H9 (cell line): ENCODE measurements around the gene PRSS22. TPM values are rescaled to one million over a fixed set of nuclear protein-coding genes. Genes with fewer than 3 reads are reported as not detected.

Experiments used
- DNase-seq: peaks from one replicate; pipeline ENCODE4 v3.0.0-alpha.2; 2017
- H2AFZ ChIP-seq: one replicate; pipeline ENCODE4 v1.6.1; 2013; ENCODE audit warnings: mild to moderate bottlenecking, low read length, control low read depth, moderate library complexity
- H2AK5ac ChIP-seq: 2 replicates; pipeline ENCODE4 v1.6.1; 2013; ENCODE audit warnings: low read length, control low read depth, mixed read lengths; ENCODE audit not compliant: insufficient read length
- H2BK120ac ChIP-seq: one replicate; pipeline ENCODE4 v1.6.1; 2013; ENCODE audit warnings: low read depth, mild to moderate bottlenecking, low read length, control low read depth, inconsistent platforms; ENCODE audit not compliant: poor library complexity, severe bottlenecking
- H2BK12ac ChIP-seq: 2 replicates; pipeline ENCODE4 v1.6.1; 2013; ENCODE audit warnings: low read length, control low read depth, mixed read lengths, low read depth; ENCODE audit not compliant: insufficient read length
- H2BK15ac ChIP-seq: 2 replicates; pipeline ENCODE4 v1.6.1; 2013; ENCODE audit warnings: low read depth, low read length, control low read depth
- H2BK20ac ChIP-seq: one replicate; pipeline ENCODE4 v1.6.1; 2013; ENCODE audit warnings: low read depth, mild to moderate bottlenecking, low read length, control low read depth, inconsistent platforms; ENCODE audit not compliant: poor library complexity, severe bottlenecking
- H2BK5ac ChIP-seq: 2 replicates; pipeline ENCODE4 v1.6.1; 2013; ENCODE audit warnings: low read length, control low read depth, mixed read lengths; ENCODE audit not compliant: insufficient read length
- H3K14ac ChIP-seq: 2 replicates; pipeline ENCODE4 v1.6.1; 2013; ENCODE audit warnings: low read length, control low read depth; ENCODE audit not compliant: insufficient read depth
- H3K18ac ChIP-seq: 2 replicates; pipeline ENCODE4 v1.6.1; 2013; ENCODE audit warnings: low read depth, mild to moderate bottlenecking, mixed read lengths, low read length, control low read depth; ENCODE audit not compliant: insufficient read length
- H3K23ac ChIP-seq: 2 replicates; pipeline ENCODE4 v1.6.1; 2013; ENCODE audit warnings: low read length, control low read depth, mixed read lengths, low read depth; ENCODE audit not compliant: insufficient read length
- H3K23me2 ChIP-seq: 2 replicates; pipeline ENCODE4 v1.6.1; 2013; ENCODE audit warnings: low read depth, mild to moderate bottlenecking, mixed read lengths, low read length, control low read depth; ENCODE audit not compliant: insufficient read length, poor library complexity, severe bottlenecking
- H3K27ac ChIP-seq: 2 replicates; pipeline ENCODE4 v1.5.1; 2013; ENCODE audit warnings: low read length, control low read depth, mixed read lengths, low read depth; ENCODE audit not compliant: insufficient read length
- H3K27me3 ChIP-seq: 2 replicates; pipeline ENCODE4 v1.6.1; 2013; ENCODE audit warnings: low read length, control low read depth, inconsistent platforms; ENCODE audit not compliant: insufficient read depth
- H3K4ac ChIP-seq: 2 replicates; pipeline ENCODE4 v1.6.1; 2013; ENCODE audit warnings: low read depth, mild to moderate bottlenecking, control low read depth, inconsistent platforms, low read length, moderate library complexity
- H3K4me1 ChIP-seq: 2 replicates; pipeline ENCODE4 v1.6.1; 2013; ENCODE audit warnings: low read length, control low read depth, inconsistent platforms; ENCODE audit not compliant: insufficient read depth
- H3K4me2 ChIP-seq: 2 replicates; pipeline ENCODE4 v1.6.1; 2013; ENCODE audit warnings: low read length, control low read depth, mixed read lengths; ENCODE audit not compliant: insufficient read length, insufficient read depth
- H3K56ac ChIP-seq: 2 replicates; pipeline ENCODE4 v1.6.1; 2013; ENCODE audit warnings: low read depth, mild to moderate bottlenecking, mixed read lengths, low read length, control low read depth; ENCODE audit not compliant: insufficient read length
- H3K79me1 ChIP-seq: 2 replicates; pipeline ENCODE4 v1.6.1; 2013; ENCODE audit warnings: low read depth, mild to moderate bottlenecking, moderate library complexity, low read length, control low read depth, inconsistent platforms; ENCODE audit not compliant: insufficient read depth, poor library complexity, severe bottlenecking
- H3K79me2 ChIP-seq: 2 replicates; pipeline ENCODE4 v1.6.1; 2013; ENCODE audit warnings: low read length, control low read depth, inconsistent platforms; ENCODE audit not compliant: insufficient read depth
- H3K9ac ChIP-seq: 2 replicates; pipeline ENCODE4 v1.6.1; 2013; ENCODE audit warnings: low read length, control low read depth, mixed read lengths; ENCODE audit not compliant: insufficient read length; ENCODE audit errors: extremely low read depth
- H3K9me3 ChIP-seq: one replicate; pipeline ENCODE4 v1.6.1; 2013; ENCODE audit warnings: low read depth, low read length, inconsistent platforms; ENCODE audit not compliant: control insufficient read depth
- H3T11ph ChIP-seq: one replicate; pipeline ENCODE4 v1.6.1; 2013; ENCODE audit warnings: mild to moderate bottlenecking, low read length, control low read depth, inconsistent platforms
- H4K20me1 ChIP-seq: one replicate; pipeline ENCODE4 v1.6.1; 2013; ENCODE audit not compliant: control insufficient read depth, insufficient read length, insufficient read depth
- H4K5ac ChIP-seq: 2 replicates; pipeline ENCODE4 v1.6.1; 2013; ENCODE audit warnings: low read depth, mild to moderate bottlenecking, mixed read lengths, low read length, control low read depth; ENCODE audit not compliant: insufficient read length
- H4K8ac ChIP-seq: replicated peaks from 2 replicates; pipeline ENCODE4 v1.6.1; 2013; ENCODE audit warnings: low read length, control low read depth, mixed read lengths, low read depth; ENCODE audit not compliant: insufficient read length
- H4K91ac ChIP-seq: 2 replicates; pipeline ENCODE4 v1.6.1; 2013; ENCODE audit warnings: low read depth, mild to moderate bottlenecking, moderate library complexity, mixed read lengths, low read length, control low read depth; ENCODE audit not compliant: insufficient read length
- H3K27ac Mint-ChIP-seq, 3 experiments: 2 replicates in 2 of 3; 3 replicates in 1 of 3; pipeline ENCODE4 v1.8.0; 2020 to 2021; ENCODE audit warnings: mixed read lengths in 3 of 3, mild to moderate bottlenecking in 1 of 3, moderate library complexity in 1 of 3
- H3K27me3 Mint-ChIP-seq: 2 replicates; pipeline ENCODE4 v1.8.0; 2021; ENCODE audit warnings: low read depth, mild to moderate bottlenecking, moderate library complexity, mixed read lengths
- H3K36me3 Mint-ChIP-seq, 3 experiments: 2 replicates in 2 of 3; 3 replicates in 1 of 3; pipeline ENCODE4 v1.8.0; 2020 to 2021; ENCODE audit warnings: low read depth in 3 of 3, mixed read lengths in 3 of 3; ENCODE audit not compliant: insufficient read depth in 1 of 3
- H3K4me1 Mint-ChIP-seq, 2 experiments: 2 replicates each; pipeline ENCODE4 v1.8.0; 2020; ENCODE audit warnings: mixed read lengths in 2 of 2
- H3K4me3 Mint-ChIP-seq, 2 experiments: 2 replicates in 1 of 2; 3 replicates in 1 of 2; pipeline ENCODE4 v1.8.0; 2020 to 2021; ENCODE audit warnings: mild to moderate bottlenecking in 2 of 2, mixed read lengths in 2 of 2, moderate library complexity in 1 of 2
- H3K9me3 Mint-ChIP-seq, 2 experiments: 2 replicates in 1 of 2; 3 replicates in 1 of 2; pipeline ENCODE4 v1.8.0; 2020; ENCODE audit warnings: mild to moderate bottlenecking in 2 of 2, mixed read lengths in 2 of 2, moderate library complexity in 1 of 2
- WGBS: extraction: QIAGEN DNeasy Blood & Tissue Kit; methylation state at CpG from one replicate; pipeline ENCODE4 v1.1.7; 2013; ENCODE audit warnings: missing lambda C conversion rate, low lambda C conversion rate, mixed read lengths; ENCODE audit not compliant: insufficient read length; ENCODE audit errors: extremely low coverage; 5-methylcytosine and 5-hydroxymethylcytosine counted together
- total RNA-seq: library from RNA; stranded (reverse); gene quantifications from 2 replicates; pipeline ENCODE4 v1.2.1, GENCODE V29; 2021
- TF ChIP-seq, protein P1 (sequence below): fragments of 200-600 bp; sonication (generic); conservative IDR thresholded peaks from 3 replicates; pipeline ENCODE4 v1.8.0; 2021; ENCODE audit warnings: antibody characterized with exemption, mild to moderate bottlenecking

The PRSS22 gene
- total RNA-seq, 1 experiment from 2014 or later = 1.9 TPM

DNA sequence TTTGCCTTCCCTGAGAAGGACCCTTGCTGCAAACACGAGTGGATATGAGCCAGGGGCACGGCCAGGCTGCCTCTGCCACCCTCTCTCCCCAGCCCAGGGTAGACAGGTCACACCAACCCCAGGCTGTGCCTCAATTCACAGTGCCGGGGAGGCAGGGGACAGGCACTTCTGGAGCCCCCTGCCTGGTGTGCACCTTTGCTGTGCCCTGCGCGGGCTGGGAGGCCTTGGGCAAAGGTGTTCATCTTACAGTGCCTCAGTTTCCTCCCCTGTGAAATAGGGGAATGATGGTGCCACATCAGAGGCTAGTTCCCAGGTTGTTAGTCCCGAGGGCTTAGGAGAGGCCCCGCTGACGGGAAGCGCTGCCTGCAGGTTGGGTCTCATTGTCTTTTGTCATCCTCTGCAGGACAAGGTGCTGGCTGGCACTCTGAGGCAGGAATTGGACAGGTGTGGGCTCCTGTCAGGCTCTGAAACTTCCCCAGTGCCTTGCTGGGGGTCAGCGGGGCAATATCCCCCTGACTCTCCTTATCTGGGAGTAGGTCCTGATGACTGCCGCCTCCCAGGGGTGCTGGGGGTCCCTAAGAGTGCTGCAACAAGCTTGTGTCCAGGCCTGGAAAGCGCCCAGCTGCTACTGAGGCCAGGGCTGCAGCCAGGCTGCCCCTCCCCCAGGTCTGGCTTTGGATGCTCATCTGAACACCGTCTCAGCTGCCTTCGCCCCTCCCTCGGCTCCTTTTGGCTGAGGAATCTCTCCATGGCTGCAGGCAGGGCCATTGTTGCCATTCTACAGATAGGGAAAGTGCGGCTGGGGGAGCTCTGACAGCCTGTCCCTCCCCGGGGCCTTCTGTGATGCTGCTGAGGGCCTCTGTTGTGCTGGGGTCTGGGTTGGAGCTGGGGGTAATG, 37.8 kb downstream of the PRSS22 start:
- H2AFZ ChIP-seq = no peak overlapping the region
- H3T11ph ChIP-seq = no peak overlapping the region
- no peak overlapping the region for H2AK5ac ChIP-seq
- no peaks in the 10 kb centered on the region for H3K9me3 Mint-ChIP-seq
- no peaks in the 10 kb centered on the region for H3K9me3 ChIP-seq
- H3K27me3 ChIP-seq = no peaks in the 10 kb centered on the region
- no peak overlapping the region for H2BK20ac ChIP-seq
- no peak overlapping the region for H3K27ac Mint-ChIP-seq
- H3K79me1 ChIP-seq = no peaks in the 10 kb centered on the region
- no peaks in the 10 kb centered on the region; a peak in 1 of 7 replicates for H3K36me3 Mint-ChIP-seq
- H2BK120ac ChIP-seq = no peak overlapping the region
- no peak overlapping the region for H3K18ac ChIP-seq
- no peak overlapping the region for H3K23ac ChIP-seq
- TF ChIP-seq, protein P1, sequence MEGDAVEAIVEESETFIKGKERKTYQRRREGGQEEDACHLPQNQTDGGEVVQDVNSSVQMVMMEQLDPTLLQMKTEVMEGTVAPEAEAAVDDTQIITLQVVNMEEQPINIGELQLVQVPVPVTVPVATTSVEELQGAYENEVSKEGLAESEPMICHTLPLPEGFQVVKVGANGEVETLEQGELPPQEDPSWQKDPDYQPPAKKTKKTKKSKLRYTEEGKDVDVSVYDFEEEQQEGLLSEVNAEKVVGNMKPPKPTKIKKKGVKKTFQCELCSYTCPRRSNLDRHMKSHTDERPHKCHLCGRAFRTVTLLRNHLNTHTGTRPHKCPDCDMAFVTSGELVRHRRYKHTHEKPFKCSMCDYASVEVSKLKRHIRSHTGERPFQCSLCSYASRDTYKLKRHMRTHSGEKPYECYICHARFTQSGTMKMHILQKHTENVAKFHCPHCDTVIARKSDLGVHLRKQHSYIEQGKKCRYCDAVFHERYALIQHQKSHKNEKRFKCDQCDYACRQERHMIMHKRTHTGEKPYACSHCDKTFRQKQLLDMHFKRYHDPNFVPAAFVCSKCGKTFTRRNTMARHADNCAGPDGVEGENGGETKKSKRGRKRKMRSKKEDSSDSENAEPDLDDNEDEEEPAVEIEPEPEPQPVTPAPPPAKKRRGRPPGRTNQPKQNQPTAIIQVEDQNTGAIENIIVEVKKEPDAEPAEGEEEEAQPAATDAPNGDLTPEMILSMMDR = no peak
- no peak overlapping the region for H2BK5ac ChIP-seq
- H3K4ac ChIP-seq = no peak overlapping the region
- H3K9ac ChIP-seq = no peak overlapping the region
- H4K20me1 ChIP-seq = no peaks in the 10 kb centered on the region
- no peaks in the 10 kb centered on the region for H3K27me3 Mint-ChIP-seq
- H4K91ac ChIP-seq = no peak overlapping the region
- no peaks in the 10 kb centered on the region for H3K23me2 ChIP-seq
- no peaks in the 10 kb centered on the region for H3K4me1 Mint-ChIP-seq
- H3K14ac ChIP-seq = no peak overlapping the region
- DNase-seq = no peak
- H3K27ac ChIP-seq = no peak overlapping the region
- no peak overlapping the region for H2BK12ac ChIP-seq
- WGBS = no CpG with 5 or more reads among the region's 17 CpGs
- no peak overlapping the region for H4K8ac ChIP-seq
- H3K4me3 Mint-ChIP-seq = no peak overlapping the region
- no peaks in the 10 kb centered on the region for H3K79me2 ChIP-seq
- no peak overlapping the region for H3K4me2 ChIP-seq
- H2BK15ac ChIP-seq = no peak overlapping the region
- no peaks in the 10 kb centered on the region for H3K4me1 ChIP-seq
- no peak overlapping the region for H4K5ac ChIP-seq
- no peak overlapping the region for H3K56ac ChIP-seq
